Right lobe of liver (tissue), 6 donors: ENCODE measurements around the gene PRKAB1. TPM values are rescaled to one million over a fixed set of nuclear protein-coding genes. Genes with fewer than 3 reads are reported as not detected.
A peak's percentile ranks its signal among the peaks of the same experiment; 100 is the strongest.

Source experiments
- ATAC-seq, 4 donors: fragments of 200-7000 bp; cut with Tn5 transposase; one replicate each; pipeline ENCODE4 v1.9.1; 2020; ENCODE audit warnings: mild to moderate bottlenecking in 4 of 4, moderate library complexity in 4 of 4
- DNase-seq, 3 donors: peaks; one replicate each; pipeline ENCODE4 v3.0.0-alpha.2; 2020
- H3K27ac ChIP-seq, 3 donors: fragments of 200-600 bp; one replicate each; pipeline ENCODE4 v1.8.0; 2022
- H3K27me3 ChIP-seq, 2 donors: fragments of 200-600 bp; one replicate each; pipeline ENCODE4 v1.8.0; 2022
- H3K36me3 ChIP-seq, 4 donors: fragments of 200-600 bp; sonication (generic) in 1 of 4; one replicate each; pipeline versions ENCODE4 v1.5.1 to v1.8.0; 2017 to 2022; ENCODE audit warnings: control low read depth in 1 of 4
- H3K4me1 ChIP-seq, 4 donors: fragments of 200-600 bp; sonication (generic) in 1 of 4; one replicate each; pipeline versions ENCODE4 v1.5.1 to v1.8.0; 2017 to 2022; ENCODE audit warnings: control low read depth in 1 of 4
- H3K4me3 ChIP-seq, 3 donors: fragments of 200-600 bp; one replicate each; pipeline ENCODE4 v1.8.0; 2022
- H3K9me3 ChIP-seq, 4 donors: fragments of 200-600 bp; sonication (generic) in 1 of 4; one replicate each; pipeline versions ENCODE4 v1.5.1 to v1.8.0; 2017 to 2022; ENCODE audit warnings: control low read depth in 1 of 4
- POLR2A ChIP-seq: fragments of 450-650 bp; IDR thresholded peaks from one replicate; pipeline ENCODE4 v1.6.1; 2017; ENCODE audit warnings: antibody characterized with exemption, mild to moderate bottlenecking
- WGBS: methylation state at CpG from one replicate; pipeline ENCODE4 v1.1.6; 2018; ENCODE audit warnings: low coverage, low lambda C conversion rate; ENCODE audit not compliant: insufficient coverage; ENCODE audit errors: missing lambda C conversion rate; 5-methylcytosine and 5-hydroxymethylcytosine counted together
- intact Hi-C, 2 donors: fragments of 100-400 bp; cut with DNase I; formaldehyde crosslinking; loops; one replicate each; pipeline versions ENCODE4 v1.11.2 to v1.14.1; 2022
- total RNA-seq, 6 experiments: library from RNA; depleted of rRNA in 2 of 6; stranded (reverse); fragments of >200 nt in 2 of 6; fragmentation: NEBNext Ultra II Directional in 3 of 6; extraction: Animal tissue kit (Norgen Biotek cat#: 25700) in 3 of 6; gene quantifications; one replicate each; pipeline versions ENCODE4 v1.1.0 to v1.2.4, GENCODE V29; 2016 to 2023
- TF ChIP-seq, protein P1 (sequence below), 4 donors: fragments of 200-600 bp in 3 of 4; fragments of 450-650 bp in 1 of 4; IDR thresholded peaks; one replicate each; pipeline versions ENCODE4 v1.5.1 to v1.8.0; 2016 to 2022; ENCODE audit warnings: antibody characterized with exemption in 4 of 4, mild to moderate bottlenecking in 2 of 4
- donor health status: DM: no; HTN: yes; CAD: no.
- donor health status: DM: no; HTN: no; CAD: no.
- donor health status: DM: no; HTN: no; CAD: no.
- donor health status: DM: no; HTN: yes; CAD: no.
- donor health status: DM: no; HTN: yes; CAD: no.

Gene PRKAB1
- total RNA-seq, 6 experiments from 2014 or later: 8.2 to 17.1 (median 10.3) TPM

GRCh38 chr12:119713551-119714031 is 45.7 kb downstream of the PRKAB1 start:
- 26% methylated on average over 4 of the region's 8 CpGs for WGBS
- Histone ChIP-seq H3K4me1 (peaks cover 0 to 19% (median 9%) of the 10 kb centered on the region in 4 donors), H3K4me3 (no peak overlapping the region), H3K27me3 (no peaks in the 10 kb centered on the region), H3K36me3 (no peaks in the 10 kb centered on the region), H3K9me3 (no peaks in the 10 kb centered on the region), H3K27ac (peak overlapping the region in 2 of 3 donors; percentile 13 to 56)
- ATAC-seq (peak; percentile 31 to 66 (median 62)), DNase-seq (peak in 1 of 3 donors; percentile 65)
- TF ChIP-seq, protein P1, sequence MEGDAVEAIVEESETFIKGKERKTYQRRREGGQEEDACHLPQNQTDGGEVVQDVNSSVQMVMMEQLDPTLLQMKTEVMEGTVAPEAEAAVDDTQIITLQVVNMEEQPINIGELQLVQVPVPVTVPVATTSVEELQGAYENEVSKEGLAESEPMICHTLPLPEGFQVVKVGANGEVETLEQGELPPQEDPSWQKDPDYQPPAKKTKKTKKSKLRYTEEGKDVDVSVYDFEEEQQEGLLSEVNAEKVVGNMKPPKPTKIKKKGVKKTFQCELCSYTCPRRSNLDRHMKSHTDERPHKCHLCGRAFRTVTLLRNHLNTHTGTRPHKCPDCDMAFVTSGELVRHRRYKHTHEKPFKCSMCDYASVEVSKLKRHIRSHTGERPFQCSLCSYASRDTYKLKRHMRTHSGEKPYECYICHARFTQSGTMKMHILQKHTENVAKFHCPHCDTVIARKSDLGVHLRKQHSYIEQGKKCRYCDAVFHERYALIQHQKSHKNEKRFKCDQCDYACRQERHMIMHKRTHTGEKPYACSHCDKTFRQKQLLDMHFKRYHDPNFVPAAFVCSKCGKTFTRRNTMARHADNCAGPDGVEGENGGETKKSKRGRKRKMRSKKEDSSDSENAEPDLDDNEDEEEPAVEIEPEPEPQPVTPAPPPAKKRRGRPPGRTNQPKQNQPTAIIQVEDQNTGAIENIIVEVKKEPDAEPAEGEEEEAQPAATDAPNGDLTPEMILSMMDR (IDR thresholded peaks at IDR 0.05): no peak
- TF ChIP-seq POLR2A: no peak
- intact Hi-C loops: no loop called here

DNA sequence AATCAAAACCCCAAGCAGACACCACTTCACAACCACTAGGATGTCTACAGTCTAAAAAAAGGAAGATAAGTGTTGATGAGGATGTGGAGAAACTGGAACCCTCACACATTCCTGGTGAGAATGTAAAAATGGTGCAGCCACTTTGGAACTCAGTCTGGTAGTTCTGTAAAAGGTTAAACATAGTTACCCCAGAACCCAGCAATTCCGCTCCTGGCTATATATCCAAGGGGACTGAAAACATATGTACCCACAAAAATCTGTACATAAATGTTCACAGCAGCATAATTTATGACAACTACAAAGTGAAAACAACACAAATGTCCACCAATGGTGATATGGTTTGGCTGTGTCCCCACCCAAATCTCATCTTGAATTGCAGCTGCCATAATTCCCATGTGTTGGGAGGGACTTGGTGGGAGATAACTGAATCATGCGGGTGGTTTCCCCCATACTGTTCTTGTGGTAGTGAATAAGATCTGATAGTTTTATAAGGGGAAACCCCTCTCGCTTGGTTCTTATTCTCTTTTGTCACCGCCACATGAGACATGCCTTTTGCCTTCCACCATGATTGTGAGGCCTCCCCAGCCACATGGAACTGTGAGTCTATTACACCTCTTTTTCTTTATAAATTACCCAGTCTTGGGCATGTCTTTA is 46.8 kb downstream of the PRKAB1 start:
- TF ChIP-seq, protein P1 (IDR thresholded peaks at IDR 0.05): no peak
- no peak for TF ChIP-seq POLR2A
- H3K4me3 ChIP-seq: no peak overlapping the region
- no peaks in the 10 kb centered on the region for H3K9me3 ChIP-seq
- WGBS: 89% methylated on average over 4 of the region's 4 CpGs
- intact Hi-C loops: no loop called here
- no peak for ATAC-seq
- H3K27me3 ChIP-seq: no peaks in the 10 kb centered on the region
- no peak overlapping the region for H3K27ac ChIP-seq
- H3K4me1 ChIP-seq: peaks cover 0 to 19% (median 9%) of the 10 kb centered on the region in 4 donors
- no peaks in the 10 kb centered on the region for H3K36me3 ChIP-seq
- DNase-seq: no peak

GRCh38 chr12:119715268-119715620 is 47.3 kb downstream of the PRKAB1 start:
- 100% methylated on average over 3 of the region's 3 CpGs for WGBS
- ATAC-seq (no peak), DNase-seq (no peak)
- no peak overlapping the region for H3K27ac ChIP-seq
- intact Hi-C loops: no loop called here
- H3K4me3 ChIP-seq: no peak overlapping the region
- peaks cover 0 to 19% (median 9%) of the 10 kb centered on the region in 4 donors for H3K4me1 ChIP-seq
- no peaks in the 10 kb centered on the region for H3K9me3 ChIP-seq
- TF ChIP-seq, protein P1 (IDR thresholded peaks at IDR 0.05): no peak
- no peak for TF ChIP-seq POLR2A
- no peaks in the 10 kb centered on the region for H3K36me3 ChIP-seq
- no peaks in the 10 kb centered on the region for H3K27me3 ChIP-seq

DNA sequence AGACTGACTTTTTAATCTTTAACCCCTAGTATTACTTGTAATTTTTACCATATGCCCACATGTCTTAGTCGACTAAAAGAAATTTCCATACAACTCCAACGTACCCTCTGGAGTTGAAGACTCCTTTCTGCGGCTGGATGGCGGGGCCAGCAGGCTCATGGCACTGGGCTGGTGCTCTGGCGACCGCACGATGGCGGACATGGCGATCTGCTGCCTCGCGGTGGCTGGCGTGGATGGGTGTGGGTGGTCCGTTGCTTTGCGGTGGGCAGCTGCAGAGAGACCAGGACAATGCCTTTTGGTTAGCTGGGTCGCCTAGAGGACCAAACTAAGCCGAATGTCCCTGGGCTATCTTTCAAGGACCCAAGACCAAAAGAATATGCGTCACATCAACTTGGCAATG is 50.2 kb downstream of the PRKAB1 start:
- 100% methylated on average over 4 of the region's 17 CpGs for WGBS
- no peak for DNase-seq
- H3K4me1 ChIP-seq: peaks cover 0 to 19% (median 9%) of the 10 kb centered on the region in 4 donors

More for the DNA sequence above, 50.2 kb downstream of the PRKAB1 start:
- intact Hi-C loops: no loop called here
- TF ChIP-seq POLR2A: no peak
- TF ChIP-seq, protein P1 (IDR thresholded peaks at IDR 0.05): no peak
- Histone ChIP-seq H3K27ac (no peak overlapping the region), H3K9me3 (no peaks in the 10 kb centered on the region), H3K36me3 (no peaks in the 10 kb centered on the region), H3K4me3 (no peak overlapping the region), H3K27me3 (no peaks in the 10 kb centered on the region)
- no peak for ATAC-seq
